Islet of Langerhans (tissue), 1 donor: ENCODE results near the gene ABHD2.
"Not testable (repeated sequence)": the region's sequence is repeated elsewhere in the genome, so short reads cannot be mapped to it uniquely, and the experiment has no call there.

Experiments
- FAIRE-seq: peaks from one replicate; lab custom pipeline; 2011; peaks lifted over from hg19 to GRCh38; lab: Jason Lieb, UNC

ABHD2 gene

GRCh38 chr15:89075846-89076245 lies 12.4 kb upstream of the ABHD2 start:
- FAIRE-seq, result no peak

GRCh38 chr15:89077750-89078149 lies 10.5 kb upstream of the ABHD2 start:
- FAIRE-seq, result no peak

DNA sequence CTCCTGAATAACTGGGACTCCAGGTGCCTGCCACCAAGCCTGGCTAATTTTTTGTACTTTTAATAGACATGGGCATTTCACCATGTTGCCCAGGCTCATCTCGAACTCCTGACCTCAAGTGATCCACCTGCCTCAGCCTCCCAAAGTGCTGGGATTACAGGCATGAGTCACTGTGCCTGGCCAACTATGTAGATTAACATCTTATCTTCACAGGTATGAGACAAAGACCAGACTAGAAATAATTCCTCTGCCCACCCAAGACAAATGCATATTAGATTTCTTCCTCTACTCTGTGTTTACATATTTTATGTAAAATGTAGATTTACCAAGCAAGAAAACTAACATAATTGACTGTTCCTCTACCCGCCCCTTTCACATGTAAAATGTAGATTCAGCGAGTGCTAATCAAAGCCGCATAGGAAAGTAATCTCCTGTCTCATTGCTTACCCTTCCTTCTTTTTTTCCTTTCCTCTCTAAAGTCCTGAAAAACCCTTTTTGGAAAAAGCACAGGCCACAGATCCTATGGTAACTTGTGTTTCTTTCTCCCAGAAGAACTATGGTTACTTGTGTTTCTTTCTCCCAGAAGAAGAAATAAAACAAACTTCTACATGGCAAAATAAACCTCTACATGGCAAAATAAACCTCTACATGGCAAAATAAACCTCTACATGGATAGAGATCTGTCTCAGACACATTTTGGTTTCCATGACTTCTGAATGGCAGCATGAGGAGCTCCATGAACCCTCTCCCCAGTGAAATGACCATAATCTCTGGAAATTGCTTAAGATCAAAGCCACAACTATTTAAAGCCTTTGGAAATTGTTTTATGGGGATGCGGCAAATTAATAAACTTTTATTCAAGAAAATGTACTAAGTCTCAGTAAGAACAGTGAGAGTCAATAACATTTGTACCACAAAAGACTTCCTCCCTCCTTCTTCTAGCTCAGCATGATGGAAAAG lies 9.1 kb upstream of the ABHD2 start:
- no peak for FAIRE-seq

- FAIRE-seq, result no peak
Measured at GRCh38 chr15:89081878-89082277, 6.4 kb upstream of the ABHD2 start.

DNA sequence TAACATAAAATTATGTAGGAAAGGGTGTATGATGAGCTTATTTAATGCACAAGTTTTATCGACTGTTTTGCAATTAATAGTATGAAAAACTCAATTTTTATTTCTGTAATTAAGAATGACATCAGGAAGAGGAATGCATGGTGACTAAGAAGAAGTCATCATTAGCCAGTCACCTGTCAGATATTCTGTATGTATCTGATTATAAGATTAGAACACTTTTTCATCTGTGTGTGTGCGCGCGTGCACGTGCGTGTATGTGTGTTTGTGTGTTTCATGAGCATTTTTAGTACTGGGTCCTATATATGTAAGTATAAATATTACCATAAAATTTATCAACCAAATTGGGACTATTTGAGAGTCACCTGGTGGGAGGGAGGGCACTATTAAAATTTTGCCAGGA lies 5.0 kb upstream of the ABHD2 start:
- no peak for FAIRE-seq

DNA sequence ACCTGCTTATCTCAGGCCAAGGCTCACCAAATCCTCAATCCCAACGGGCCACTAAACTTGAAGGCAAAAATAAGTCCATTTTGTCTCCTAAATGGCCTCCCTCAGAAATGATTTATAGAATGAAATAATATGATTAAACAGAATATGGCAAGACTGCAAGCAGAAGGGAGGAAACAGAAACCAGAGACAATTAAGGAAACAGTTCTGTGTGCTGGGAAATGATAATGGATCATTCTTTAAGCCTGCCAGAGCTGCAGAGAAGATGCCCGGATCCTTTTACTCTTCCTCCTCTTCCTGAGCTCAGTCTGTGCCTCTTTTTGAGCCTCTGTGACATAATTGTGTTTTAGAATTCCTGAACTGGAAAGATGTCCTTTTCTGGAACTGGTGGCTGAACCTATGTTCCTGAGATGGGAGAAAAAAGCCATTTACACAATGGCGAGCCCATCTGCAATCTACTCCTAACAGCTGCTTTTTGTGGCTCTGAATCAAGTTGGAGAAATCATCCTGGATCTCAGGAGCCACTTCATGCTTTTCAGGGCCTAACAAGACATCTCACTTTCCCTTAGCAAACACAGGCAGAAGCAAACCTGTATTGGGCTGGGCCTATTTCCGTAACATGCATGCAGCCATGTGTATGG lies 2.8 kb upstream of the ABHD2 start:
- no peak for FAIRE-seq

GRCh38 chr15:89085933-89086332 lies 2.3 kb upstream of the ABHD2 start:
- FAIRE-seq, result not testable (repeated sequence)

DNA sequence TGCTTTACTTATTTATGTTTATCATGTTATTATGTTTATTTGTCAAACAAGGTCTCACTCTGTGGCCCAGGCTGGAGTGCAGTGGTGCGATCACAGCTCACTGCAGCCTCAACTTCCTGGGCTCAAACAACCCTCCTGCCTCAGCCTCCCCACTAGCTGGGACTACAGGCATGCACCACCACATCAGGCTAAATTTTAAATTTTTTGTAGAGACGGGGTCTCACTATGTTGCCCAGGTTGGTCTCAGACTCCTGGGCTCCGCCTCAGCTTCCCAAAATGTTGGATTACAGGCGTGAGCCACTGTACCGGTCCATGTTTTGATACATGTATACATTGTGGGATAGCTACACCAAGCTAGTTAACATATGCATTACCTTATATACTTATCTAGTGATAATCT lies 1.9 kb upstream of the ABHD2 start:
- not testable (repeated sequence) for FAIRE-seq

DNA sequence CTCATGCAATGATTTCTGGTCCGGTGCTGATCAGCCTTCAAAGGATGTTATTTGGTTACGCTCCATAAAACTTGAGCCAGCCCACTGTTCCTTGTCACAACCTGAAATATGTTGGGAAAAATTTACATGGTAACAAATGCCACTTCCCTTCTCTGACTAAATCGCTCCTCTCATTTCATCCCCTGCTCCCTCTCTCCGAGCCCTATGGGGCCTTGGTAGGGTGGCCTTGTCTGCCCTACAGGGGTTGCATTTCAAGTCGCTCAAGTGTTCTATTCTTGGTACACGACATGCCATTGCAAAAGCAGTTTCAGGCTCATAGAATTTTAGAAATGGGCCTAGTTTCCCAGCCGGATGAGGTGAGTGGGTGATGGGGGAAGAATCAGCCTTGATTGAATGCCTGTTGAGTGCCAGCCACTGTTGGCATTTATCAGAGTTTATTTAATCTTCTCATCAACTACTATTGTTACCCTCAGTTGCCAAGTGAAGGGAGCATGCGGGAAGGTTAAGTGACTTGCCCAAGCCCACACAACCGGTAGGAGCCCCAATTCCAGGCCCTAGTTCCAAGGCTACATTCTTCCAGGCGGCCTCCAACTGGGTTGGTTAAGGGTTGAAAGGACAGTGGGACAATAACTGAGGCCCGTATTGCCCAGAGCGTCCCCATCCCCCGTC lies 961 bp upstream of the ABHD2 start:
- FAIRE-seq, result no peak

GRCh38 chr15:89088605-89089315 lies 504 bp downstream of the ABHD2 start:
- FAIRE-seq, result no peak

DNA sequence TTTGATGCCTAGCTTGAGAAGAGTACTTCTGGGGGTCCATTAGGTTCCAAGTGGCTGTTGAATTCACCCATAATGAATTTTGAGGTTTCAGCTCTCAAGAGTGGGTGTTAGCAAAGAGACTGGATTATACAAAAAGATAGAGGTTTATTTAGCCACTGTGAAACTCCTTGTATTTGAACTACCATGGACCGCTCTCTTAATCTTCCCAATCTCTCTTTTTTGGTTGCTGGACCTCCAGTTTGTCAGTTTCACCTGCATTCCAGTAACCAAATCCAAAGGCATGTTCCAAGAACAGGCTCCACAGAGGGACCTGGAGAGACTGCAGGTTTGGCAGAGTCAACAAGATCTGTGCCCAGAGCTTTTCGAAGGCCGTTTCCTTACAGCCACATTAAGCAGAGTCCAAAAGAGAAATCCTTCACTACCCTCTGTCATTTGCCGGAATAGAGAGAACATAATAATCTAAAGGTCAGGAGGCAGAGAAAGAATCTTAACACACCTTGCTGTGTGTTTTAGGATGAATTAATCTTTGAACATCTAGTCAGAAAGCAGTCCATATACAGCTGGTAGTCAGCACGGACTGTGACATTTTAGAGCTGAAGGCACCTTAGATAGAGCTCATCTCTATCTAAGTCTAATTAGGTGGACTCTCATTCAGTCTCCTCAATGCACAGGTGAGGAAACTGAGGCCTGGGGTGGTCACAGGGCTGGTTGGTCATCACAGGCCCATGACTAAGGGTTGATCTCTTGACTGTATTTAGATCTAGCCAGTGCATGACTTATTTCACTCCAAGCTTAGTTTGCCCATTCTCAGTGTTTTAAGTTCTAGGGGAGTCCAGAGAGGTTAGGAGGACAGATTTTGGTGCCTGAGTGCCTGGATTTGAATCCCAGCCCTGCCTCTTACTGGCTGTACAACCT lies 1.3 kb downstream of the ABHD2 start:
- FAIRE-seq, result no peak

GRCh38 chr15:89090791-89091626 lies 2.8 kb downstream of the ABHD2 start:
- FAIRE-seq, result no peak

GRCh38 chr15:89091627-89092220 lies 3.5 kb downstream of the ABHD2 start:
- no peak for FAIRE-seq

DNA sequence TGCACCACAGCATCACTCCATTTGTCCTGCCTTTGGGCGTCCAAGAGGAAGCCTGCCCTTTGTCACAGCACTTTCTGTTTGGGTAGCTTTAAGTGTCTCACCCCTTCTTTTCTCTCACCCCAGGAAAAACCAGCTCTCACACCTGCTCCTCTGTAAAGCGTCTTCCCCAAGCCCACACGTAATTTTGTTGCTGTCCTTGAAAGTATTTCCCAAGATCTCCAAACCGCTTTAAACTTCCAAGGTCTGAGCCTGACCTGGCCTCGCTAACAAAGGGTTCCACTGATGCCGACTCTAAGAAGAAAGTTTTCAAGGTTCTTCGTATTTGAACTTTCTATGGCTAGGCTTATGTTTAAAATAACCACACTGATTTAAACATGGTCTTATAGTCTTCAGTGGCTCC lies 5.3 kb downstream of the ABHD2 start:
- FAIRE-seq, result no peak

DNA sequence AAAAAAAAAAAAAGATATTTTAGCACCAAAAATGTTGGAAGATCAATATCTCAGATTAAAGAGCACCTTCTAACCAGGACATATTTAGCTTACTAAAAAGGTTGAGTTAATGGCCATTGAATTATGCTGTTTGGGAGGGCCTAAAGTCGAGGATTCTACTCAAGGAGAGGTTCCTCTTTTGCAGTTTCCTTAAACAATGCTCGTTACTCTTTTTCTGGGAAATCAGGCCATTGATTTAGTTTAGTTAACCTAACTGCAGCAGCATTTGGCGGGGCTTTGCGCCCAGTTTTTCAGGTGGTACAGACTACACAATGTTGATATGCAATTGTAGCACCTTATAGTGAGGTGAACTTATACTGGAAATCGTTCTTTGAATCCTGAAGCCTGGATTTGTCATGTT lies 6.8 kb downstream of the ABHD2 start:
- no peak for FAIRE-seq

GRCh38 chr15:89095556-89095955 lies 7.3 kb downstream of the ABHD2 start:
- FAIRE-seq, result no peak

- FAIRE-seq, result no peak
Measured at GRCh38 chr15:89096664-89097063, 8.4 kb downstream of the ABHD2 start.

DNA sequence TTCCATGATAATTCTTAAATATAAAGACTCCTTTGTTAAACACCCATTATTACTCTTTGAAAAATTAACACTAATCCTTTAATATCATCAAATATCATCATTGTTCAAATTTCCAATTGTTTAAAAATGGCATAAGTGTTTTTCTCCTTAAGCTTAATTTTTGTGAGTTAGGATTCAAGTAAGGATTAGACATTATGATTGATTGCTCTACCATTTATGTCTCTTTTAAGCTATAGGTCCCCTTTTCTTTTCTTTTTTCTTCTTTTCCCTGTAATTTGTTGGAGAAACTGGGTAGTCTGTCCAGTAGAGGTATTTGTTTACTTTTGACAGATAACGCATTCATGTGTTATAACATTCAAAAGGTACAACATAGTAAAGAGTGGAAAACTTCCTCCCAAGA lies 9.1 kb downstream of the ABHD2 start:
- FAIRE-seq, result no peak

DNA sequence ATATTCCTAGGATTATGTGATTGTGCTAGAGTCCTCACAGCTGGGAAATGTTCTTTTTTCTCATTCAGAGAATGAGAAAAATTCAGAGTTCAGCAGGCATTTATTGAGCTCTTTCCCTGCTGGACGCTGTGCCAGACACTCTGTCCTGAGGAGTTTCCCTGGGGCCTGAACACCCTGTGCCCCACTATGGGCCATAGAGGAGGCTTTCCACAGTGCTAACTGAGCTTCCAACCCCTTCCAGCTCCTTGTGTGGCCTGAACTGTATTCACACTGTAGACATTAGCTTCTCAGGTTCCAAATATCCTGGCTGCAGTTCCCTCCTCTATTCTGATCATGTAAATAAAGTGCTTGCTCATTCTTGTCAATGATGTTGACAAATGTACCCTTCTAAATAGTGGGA lies 10.0 kb downstream of the ABHD2 start:
- no peak for FAIRE-seq

GRCh38 chr15:89099968-89100367 lies 11.7 kb downstream of the ABHD2 start:
- FAIRE-seq, result no peak
